Naive thymus-derived CD4-positive, alpha-beta T cell (primary cell): Measurements from ENCODE around the gene SEC14L2. TPM values are rescaled to one million over a fixed set of nuclear protein-coding genes. Genes with fewer than 3 reads are reported as not detected.
A peak's percentile ranks its signal among the peaks of the same experiment; 100 is the strongest.

Experiments
- ATAC-seq: fragments of 150-1000 bp; cut with Tn5 transposase; 2 replicates; pipeline ENCODE4 v1.10.0; 2021; ENCODE audit warnings: mild to moderate bottlenecking, moderate library complexity
- CTCF ChIA-PET: fragments of 350-600 bp; sonication (Branson Sonifier 250); formaldehyde crosslinking; loops from one replicate; lab custom pipeline; 2021; ENCODE audit warnings: antibody characterized with exemption; lab: Charles Lee
- POLR2A ChIA-PET: fragments of 350-600 bp; sonication (Branson Sonifier 250); formaldehyde crosslinking; loops from one replicate; lab custom pipeline; 2021; ENCODE audit warnings: antibody characterized with exemption, inconsistent platforms; lab: Charles Lee
- DNase-seq, 9 donors: peaks; one replicate each; pipeline versions ENCODE4 v3.0.0 to v3.0.0-alpha.2; 2020 to 2022; ENCODE audit warnings: mixed read lengths in 1 of 9
- H3K27ac ChIP-seq: one replicate; pipeline ENCODE4 v1.7.0; 2013; ENCODE audit warnings: mild to moderate bottlenecking, low read depth, low read length, moderate library complexity
- H3K27me3 ChIP-seq, 2 donors: one replicate each; pipeline ENCODE4 v1.7.0; 2013; ENCODE audit warnings: low read length in 2 of 2, mild to moderate bottlenecking in 2 of 2, moderate library complexity in 2 of 2; ENCODE audit not compliant: control insufficient read depth in 2 of 2, insufficient read depth in 2 of 2
- H3K36me3 ChIP-seq, 3 experiments: 1 replicate in 2 of 3; 2 replicates in 1 of 3; pipeline ENCODE4 v1.7.0; 2013; ENCODE audit warnings: low read length in 3 of 3, mild to moderate bottlenecking in 3 of 3, moderate library complexity in 1 of 3; ENCODE audit not compliant: insufficient read depth in 3 of 3, control insufficient read depth in 2 of 3
- H3K4me1 ChIP-seq, 2 donors: one replicate each; pipeline ENCODE4 v1.7.0; 2013; ENCODE audit warnings: low read length in 2 of 2, mild to moderate bottlenecking in 2 of 2, moderate library complexity in 1 of 2; ENCODE audit not compliant: control insufficient read depth in 2 of 2, insufficient read depth in 2 of 2
- H3K4me3 ChIP-seq: 2 replicates; pipeline ENCODE4 v1.7.0; 2013; ENCODE audit warnings: mild to moderate bottlenecking, low read length
- H3K9me3 ChIP-seq, 3 experiments: 1 replicate in 2 of 3; 2 replicates in 1 of 3; pipeline ENCODE4 v1.7.0; 2013; ENCODE audit warnings: low read length in 3 of 3; ENCODE audit not compliant: control insufficient read depth in 2 of 3
- H3K27ac Mint-ChIP-seq, 9 donors: one replicate each; pipeline ENCODE4 v1.8.0; 2020 to 2022; ENCODE audit warnings: mixed read lengths in 9 of 9, mild to moderate bottlenecking in 8 of 9, moderate library complexity in 5 of 9, inconsistent platforms in 2 of 9
- H3K27me3 Mint-ChIP-seq, 5 donors: one replicate each; pipeline ENCODE4 v1.8.0; 2021 to 2022; ENCODE audit warnings: mixed read lengths in 5 of 5, mild to moderate bottlenecking in 1 of 5
- H3K36me3 Mint-ChIP-seq, 5 donors: one replicate each; pipeline ENCODE4 v1.8.0; 2020 to 2022; ENCODE audit warnings: mixed read lengths in 5 of 5, mild to moderate bottlenecking in 3 of 5, inconsistent platforms in 1 of 5
- H3K4me1 Mint-ChIP-seq, 7 donors: one replicate each; pipeline ENCODE4 v1.8.0; 2020 to 2022; ENCODE audit warnings: mixed read lengths in 7 of 7, mild to moderate bottlenecking in 3 of 7, inconsistent platforms in 1 of 7
- H3K4me3 Mint-ChIP-seq, 10 donors: one replicate each; pipeline ENCODE4 v1.8.0; 2020 to 2022; ENCODE audit warnings: mild to moderate bottlenecking in 10 of 10, mixed read lengths in 10 of 10, moderate library complexity in 6 of 10, inconsistent platforms in 2 of 10
- H3K9me3 Mint-ChIP-seq, 11 donors: one replicate each; pipeline ENCODE4 v1.8.0; 2020 to 2022; ENCODE audit warnings: mixed read lengths in 11 of 11, mild to moderate bottlenecking in 4 of 11, inconsistent platforms in 1 of 11, moderate library complexity in 1 of 11
- intact Hi-C, 2 donors: fragments of 100-400 bp; cut with micrococcal nuclease; formaldehyde crosslinking; loops; one replicate each; pipeline ENCODE4 v1.15.1; 2023
- polyA plus RNA-seq, 2 donors: library from polyadenylated mRNA; unstranded; fragments of 300-500 nt; fragmentation: Illumina TruSeq; gene quantifications; one replicate each; pipeline ENCODE4 v1.2.3, GENCODE V29; 2021
- total RNA-seq, 6 experiments: library from RNA in 5 of 6; stranded (reverse) in 5 of 6; gene quantifications; 1 replicate in 5 of 6; 2 replicates in 1 of 6; pipeline ENCODE4 v1.2.3 and lab custom pipeline; 2021 to 2026

Gene SEC14L2
- total and polyA plus RNA-seq, 7 experiments from 2014 or later, result 10.7 to 147 (median 16.5) TPM

GRCh38 chr22:30420347-30421125 lies 23.7 kb downstream of the SEC14L2 start:
- POLR2A ChIA-PET, result interaction anchor here (0.6 to 0.7 kb wide), 2 partner anchors 26 to 114 kb away, joined by 3 read pairs; no protein-coding TSS in a partner anchor
- Mint-ChIP-seq H3K4me1 (peaks cover 21 to 61% (median 56%) of the 10 kb centered on the region in 7 donors), H3K9me3 (no peaks in the 10 kb centered on the region), H3K27ac (peak overlapping the region in 8 of 9 donors; percentile 9 to 74 (median 52)), H3K4me3 (peak overlapping the region in 1 of 10 donors; percentile 47), H3K27me3 (peaks cover 0 to 4% (median 0%) of the 10 kb centered on the region in 5 donors), H3K36me3 (peaks cover 8 to 40% (median 31%) of the 10 kb centered on the region in 5 donors)
- H3K36me3 ChIP-seq, result peaks cover 7 to 40% (median 10%) of the 10 kb centered on the region in 3 experiments
- H3K4me1 ChIP-seq, result peaks cover 18 to 19% of the 10 kb centered on the region in 2 donors
- ATAC-seq (no peak), DNase-seq (no peak)
- intact Hi-C loops, result loop anchor here (5.0 to 10.0 kb wide), 7 partner anchors 113 to 1074 kb away; partner anchors contain the start of genes ASCC2 (in 1 of the 2), NF2 (in 1 of the 2), PATZ1 (in 1 of the 2) and PIK3IP1 (in 1 of the 2)
- no peaks in the 10 kb centered on the region for H3K9me3 ChIP-seq
- no peaks in the 10 kb centered on the region for H3K27me3 ChIP-seq
- CTCF ChIA-PET, result no interaction called here
- no peak overlapping the region for H3K27ac ChIP-seq
- no peak overlapping the region for H3K4me3 ChIP-seq

- Mint-ChIP-seq H3K9me3 (no peaks in the 10 kb centered on the region), H3K4me3 (peak overlapping the region; percentile 94 to 99 (median 98)), H3K36me3 (peaks cover 4 to 30% (median 18%) of the 10 kb centered on the region in 5 donors), H3K4me1 (peaks cover 23 to 62% (median 57%) of the 10 kb centered on the region in 7 donors), H3K27me3 (peaks cover 0 to 4% (median 0%) of the 10 kb centered on the region in 5 donors), H3K27ac (peak overlapping the region; percentile 26 to 100 (median 96))
- H3K27me3 ChIP-seq, result no peaks in the 10 kb centered on the region
- H3K4me3 ChIP-seq, result no peak overlapping the region
- H3K27ac ChIP-seq, result peak overlapping the region; percentile 97
- no peaks in the 10 kb centered on the region for H3K9me3 ChIP-seq
- DNase-seq (no peak), ATAC-seq (no peak)
- CTCF ChIA-PET, result interaction anchor here (0.6 to 7.7 kb wide), 4 partner anchors 26 to 229 kb away, joined by 3 to 78 read pairs (median 36); partner anchors contain the start of genes CASTOR1 and SEC14L2
- peaks cover 22 to 30% of the 10 kb centered on the region in 2 donors for H3K4me1 ChIP-seq
- intact Hi-C loops, result loop anchor here (5.0 to 10.0 kb wide), 7 partner anchors 115 to 1073 kb away; partner anchors contain the start of genes ASCC2 (in 1 of the 2), NF2 (in 1 of the 2), PATZ1 (in 1 of the 2) and PIK3IP1 (in 1 of the 2)
- peaks cover 6 to 27% (median 7%) of the 10 kb centered on the region in 3 experiments for H3K36me3 ChIP-seq
- POLR2A ChIA-PET, result interaction anchor here (1.1 to 7.8 kb wide), 5 partner anchors 9 to 65 kb away, joined by 3 to 158 read pairs (median 88); partner anchors contain the start of genes CCDC157, SEC14L2 and SF3A1
These were observed 25.1 kb downstream of the SEC14L2 start for GRCh38 chr22:30421695-30422480.

GRCh38 chr22:30422481-30423300 lies 25.9 kb downstream of the SEC14L2 start:
- H3K4me1 Mint-ChIP-seq, result peaks cover 30 to 68% (median 64%) of the 10 kb centered on the region in 7 donors
- peak overlapping the region; percentile 94 to 99 (median 98) for H3K4me3 Mint-ChIP-seq
- H3K9me3 ChIP-seq, result no peaks in the 10 kb centered on the region
- intact Hi-C loops, result loop anchor here (1.0 to 10.0 kb wide), 9 partner anchors 8 to 1072 kb away; partner anchors contain the start of genes ASCC2 (in 1 of the 2), NF2 (in 1 of the 2), PATZ1 (in 1 of the 2) and PIK3IP1 (in 1 of the 2)
- H3K27ac ChIP-seq, result peak overlapping the region; percentile 97
- DNase-seq (peak in 1 of 9 donors; percentile 57), ATAC-seq (no peak)
- H3K36me3 ChIP-seq, result peaks cover 6 to 19% (median 7%) of the 10 kb centered on the region in 3 experiments
- H3K4me3 ChIP-seq, result peak overlapping the region; percentile 76
- peaks cover 28 to 36% of the 10 kb centered on the region in 2 donors for H3K4me1 ChIP-seq
- ChIA-PET POLR2A (interaction anchor here (1.1 to 7.8 kb wide), 12 partner anchors 10 to 924 kb away, joined by 3 to 158 read pairs (median 10); partner anchors contain the start of genes CCDC157, PATZ1, SEC14L2 and SF3A1), CTCF (interaction anchor here (2.5 to 7.7 kb wide), 5 partner anchors 9 to 134 kb away, joined by 19 to 78 read pairs (median 38); partner anchors contain the start of genes CASTOR1 and SEC14L2)
- H3K27me3 Mint-ChIP-seq, result peaks cover 0 to 4% (median 0%) of the 10 kb centered on the region in 5 donors
- H3K27ac Mint-ChIP-seq, result peak overlapping the region; percentile 79 to 100 (median 97)
- no peaks in the 10 kb centered on the region for H3K9me3 Mint-ChIP-seq
- H3K36me3 Mint-ChIP-seq, result peaks cover 4 to 34% (median 10%) of the 10 kb centered on the region in 5 donors
- no peaks in the 10 kb centered on the region for H3K27me3 ChIP-seq

GRCh38 chr22:30423301-30423958 lies 26.6 kb downstream of the SEC14L2 start:
- DNase-seq, result peak in 2 of 9 donors; percentile 41 to 68
- peak overlapping the region; percentile 94 to 99 (median 98) for H3K4me3 Mint-ChIP-seq
- H3K4me1 Mint-ChIP-seq, result peaks cover 30 to 71% (median 64%) of the 10 kb centered on the region in 7 donors

More at GRCh38 chr22:30423301-30423958, 26.6 kb downstream of the SEC14L2 start:
- H3K27me3 ChIP-seq, result no peaks in the 10 kb centered on the region
- H3K27ac Mint-ChIP-seq, result peak overlapping the region; percentile 96 to 100 (median 98)
- ATAC-seq, result no peak
- ChIA-PET CTCF (interaction anchor here (0.6 to 7.7 kb wide), 11 partner anchors 10 to 506 kb away, joined by 4 to 78 read pairs (median 8); partner anchors contain the start of genes CASTOR1, OSM, RNF215 and SEC14L2), POLR2A (interaction anchor here (0.7 to 7.8 kb wide), 25 partner anchors 10 to 923 kb away, joined by 3 to 158 read pairs (median 4); partner anchors contain the start of genes CASTOR1, CCDC157, MORC2 and PATZ1)
- no peaks in the 10 kb centered on the region for H3K9me3 ChIP-seq
- peak overlapping the region; percentile 76 for H3K4me3 ChIP-seq
- H3K4me1 ChIP-seq, result peaks cover 28 to 36% of the 10 kb centered on the region in 2 donors
- peaks cover under 1 to 19% (median 3%) of the 10 kb centered on the region in 3 experiments for H3K36me3 ChIP-seq
- peaks cover 4 to 35% (median 7%) of the 10 kb centered on the region in 5 donors for H3K36me3 Mint-ChIP-seq
- H3K27me3 Mint-ChIP-seq, result peaks cover 0 to 4% (median 0%) of the 10 kb centered on the region in 5 donors
- peak overlapping the region; percentile 97 for H3K27ac ChIP-seq
- no peaks in the 10 kb centered on the region for H3K9me3 Mint-ChIP-seq
- intact Hi-C loops, result loop anchor here (1.0 to 10.0 kb wide), 9 partner anchors 9 to 1071 kb away; partner anchors contain the start of genes ASCC2 (in 1 of the 2), NF2 (in 1 of the 2), PATZ1 (in 1 of the 2) and PIK3IP1 (in 1 of the 2)
